ENCODE results near the gene LPP.

The LPP gene

GRCh38 chr3:188901671-188902287, 747.8 kb downstream of the LPP start:
- DNase-seq (ENCODE audit: low spot score), result no peak

DNA sequence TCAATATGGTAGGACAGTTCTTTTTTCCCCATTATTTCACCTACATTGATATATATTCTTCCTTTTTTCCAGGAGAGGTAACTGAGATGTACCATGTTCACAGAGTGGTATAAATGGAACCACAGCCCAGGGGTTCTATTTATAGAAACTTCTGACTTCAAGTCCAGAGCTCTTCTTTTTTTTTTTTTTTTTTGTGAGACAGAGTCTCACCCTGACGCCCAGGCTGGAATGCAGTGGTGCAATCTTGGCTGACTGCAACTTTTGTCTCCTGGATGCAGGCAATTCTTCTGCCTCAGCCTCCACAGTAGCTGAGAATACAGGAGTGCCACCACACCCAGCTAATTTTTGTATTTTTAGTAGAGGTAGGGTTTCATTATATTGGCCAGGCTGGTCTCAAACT, 750.7 kb downstream of the LPP start:
- DNase-seq (ENCODE audit: low spot score), result no peak

DNA sequence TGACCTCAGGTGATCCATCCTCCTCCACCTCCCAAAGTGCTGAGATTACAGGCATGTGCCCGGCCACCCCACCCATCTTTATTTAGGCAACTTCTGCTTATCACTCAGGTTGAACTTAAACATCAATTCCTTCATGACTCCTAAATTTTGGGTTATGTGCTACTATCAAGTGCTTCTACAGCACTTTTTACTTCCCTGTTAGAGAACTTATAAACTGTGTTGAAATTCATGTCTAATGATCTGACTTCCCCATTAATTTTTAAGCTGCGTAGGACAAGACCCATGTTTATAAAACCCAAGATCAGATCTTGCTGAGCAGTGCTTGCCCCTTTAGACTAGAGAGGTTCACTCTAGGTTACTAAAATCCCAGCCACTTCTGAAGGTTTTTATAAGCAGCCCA, 751.6 kb downstream of the LPP start:
- DNase-seq (ENCODE audit: low spot score), result no peak

DNA sequence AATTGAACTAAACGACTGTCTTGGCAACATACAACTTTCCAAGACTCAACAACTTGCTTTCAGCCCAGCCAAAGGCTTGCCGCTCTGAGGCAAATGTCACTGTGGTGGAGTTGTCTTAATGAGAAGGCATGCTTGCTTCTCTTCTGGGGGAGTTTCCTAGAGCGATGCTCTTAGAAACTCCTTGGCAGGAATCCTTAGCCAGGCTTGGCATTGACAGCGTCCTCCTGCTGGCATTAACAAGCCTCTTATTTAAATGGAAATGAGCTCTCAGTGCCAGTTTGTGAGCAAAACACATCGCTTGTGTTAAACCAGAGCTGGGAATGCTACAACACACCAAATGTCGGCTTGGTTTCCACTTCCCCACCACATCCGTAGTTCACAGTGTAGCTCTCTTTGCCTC, 752.3 kb downstream of the LPP start:
- DNase-seq (ENCODE audit: low spot score), result no peak

DNA sequence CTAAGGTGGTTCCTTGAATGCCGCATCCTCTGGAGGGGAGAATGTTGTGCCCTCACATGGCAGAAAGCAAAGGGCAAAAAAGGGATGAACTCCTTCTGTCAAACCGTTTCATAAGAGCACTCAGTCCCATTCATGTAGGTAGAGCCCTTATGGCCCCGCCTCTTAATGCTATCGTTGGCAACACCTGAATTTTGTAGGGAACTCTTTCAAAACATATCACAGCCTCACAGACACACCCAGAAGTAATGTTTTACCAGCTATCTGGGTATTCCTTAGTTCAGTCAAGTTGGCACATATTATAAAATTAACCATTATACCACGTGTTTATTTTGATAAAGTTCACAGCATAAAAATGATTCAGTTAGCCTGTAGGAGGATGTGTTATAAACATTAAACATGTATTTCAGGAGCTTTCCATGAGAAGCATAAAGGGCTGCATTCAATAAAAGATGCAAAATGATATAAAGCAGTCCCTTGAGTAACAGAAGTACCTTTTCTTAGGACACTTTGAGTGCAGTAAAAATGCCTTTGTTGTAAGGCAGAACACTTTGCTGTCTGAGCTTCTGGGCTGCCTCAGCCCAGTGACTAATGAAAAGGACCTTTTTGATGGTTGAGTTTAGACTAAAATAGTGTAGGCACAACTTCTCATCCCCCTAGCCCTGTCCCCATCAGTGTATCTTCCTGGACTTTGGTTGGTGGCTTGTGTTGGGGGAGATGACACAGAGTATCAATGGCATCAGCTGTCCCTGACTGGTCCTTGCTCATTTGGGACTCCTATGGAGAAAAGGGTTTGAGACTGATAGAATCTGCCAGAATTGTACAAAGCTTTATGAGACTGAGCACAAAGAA, 754.3 kb downstream of the LPP start:
- no peak for DNase-seq (ENCODE audit: low spot score)

- DNase-seq (ENCODE audit: low spot score), result peak; percentile 68
Observed at GRCh38 chr3:188911026-188911850, 757.3 kb downstream of the LPP start.

GRCh38 chr3:188913084-188913483, 759.1 kb downstream of the LPP start:
- DNase-seq (ENCODE audit: low spot score), result no peak

DNA sequence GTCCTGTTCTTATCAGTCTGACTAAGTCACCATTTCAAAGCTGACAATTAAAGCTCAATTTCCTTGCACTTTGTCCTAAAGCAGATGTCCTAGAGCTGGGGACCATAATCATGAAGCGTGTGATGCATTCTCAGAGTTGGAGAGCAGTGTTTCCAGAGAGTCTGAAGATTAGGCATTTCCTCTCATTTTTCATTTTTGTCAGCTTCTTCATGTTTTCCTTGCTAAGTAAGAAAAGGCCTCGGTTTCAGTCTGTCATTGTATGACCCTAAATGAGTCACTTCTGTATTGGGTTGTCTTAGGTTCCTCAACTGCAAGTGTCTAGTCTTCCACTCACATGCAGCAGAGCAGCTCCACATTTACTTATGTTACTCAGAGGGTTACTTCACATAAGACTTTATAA, 760.6 kb downstream of the LPP start:
- no peak for DNase-seq (ENCODE audit: low spot score)

- DNase-seq (ENCODE audit: low spot score), result no peak
Observed at GRCh38 chr3:188915127-188915526, 761.2 kb downstream of the LPP start.

GRCh38 chr3:188916934-188917401, 763.0 kb downstream of the LPP start:
- DNase-seq (ENCODE audit: low spot score), result no peak

GRCh38 chr3:188918093-188918492, 764.1 kb downstream of the LPP start:
- DNase-seq (ENCODE audit: low spot score), result no peak

DNA sequence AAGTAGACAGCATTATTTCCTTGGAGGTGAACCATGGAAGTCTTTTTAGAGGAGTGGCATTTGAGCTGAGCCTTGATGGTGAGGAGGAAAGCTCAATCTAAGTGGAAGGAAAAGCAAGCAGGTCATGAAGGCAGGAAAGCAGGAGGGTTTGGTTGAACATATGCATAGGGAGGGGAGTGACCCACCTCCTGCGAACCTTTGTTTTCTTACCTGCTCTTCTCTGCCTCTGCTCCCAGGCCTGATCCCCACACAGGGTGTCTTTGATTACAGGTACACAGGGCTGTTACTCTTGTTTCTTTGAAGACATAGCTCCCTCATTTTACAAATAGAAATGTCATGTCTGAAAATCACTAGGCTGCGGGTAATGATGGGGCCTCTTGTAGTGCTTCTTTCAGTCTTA, 769.7 kb downstream of the LPP start:
- no peak for DNase-seq (ENCODE audit: low spot score)

GRCh38 chr3:188925376-188925775, 771.4 kb downstream of the LPP start:
- no peak for DNase-seq (ENCODE audit: low spot score)

DNA sequence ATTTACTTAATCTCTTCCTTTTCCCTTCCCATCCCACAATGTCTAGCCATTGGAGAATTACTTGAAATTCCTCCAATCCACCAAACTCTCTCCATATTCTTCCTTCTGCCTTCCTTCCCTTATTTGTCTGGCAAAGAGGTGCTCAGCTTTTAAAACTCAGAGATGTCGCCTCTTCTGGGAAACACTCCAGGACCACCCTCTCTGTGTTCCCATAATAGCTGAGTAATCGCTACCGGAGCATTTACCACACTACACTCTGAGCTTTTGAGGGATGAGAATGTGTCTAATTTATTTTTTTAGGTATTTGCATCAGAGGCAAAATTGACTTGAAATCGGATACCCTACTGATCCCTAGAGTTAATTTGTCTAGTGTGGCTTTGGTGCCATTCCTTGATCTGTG, 772.2 kb downstream of the LPP start:
- no peak for DNase-seq (ENCODE audit: low spot score)

GRCh38 chr3:188926741-188927511, 773.0 kb downstream of the LPP start:
- DNase-seq (ENCODE audit: low spot score), result no peak

DNA sequence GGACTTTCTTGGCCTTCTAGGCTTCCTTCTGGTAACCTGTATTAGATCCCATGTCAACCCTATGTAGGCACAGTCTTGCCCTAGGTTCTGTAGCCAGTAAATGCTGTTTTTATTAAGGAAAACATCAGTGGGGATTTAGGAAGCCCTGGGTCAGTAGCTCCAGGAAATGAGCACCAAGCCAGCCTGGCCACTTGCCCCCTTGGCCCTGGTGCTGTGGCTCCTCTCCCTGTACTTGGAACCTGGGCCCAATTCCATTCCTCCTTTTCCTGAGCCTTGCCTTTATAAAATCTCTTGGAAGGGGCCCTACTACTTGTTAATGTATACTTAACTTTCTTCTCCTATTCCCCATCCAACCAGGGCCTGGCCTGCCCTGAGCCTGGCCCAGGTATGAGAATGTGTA, 774.0 kb downstream of the LPP start:
- DNase-seq (ENCODE audit: low spot score), result no peak

GRCh38 chr3:188929137-188929536, 775.2 kb downstream of the LPP start:
- DNase-seq (ENCODE audit: low spot score), result no peak

- DNase-seq (ENCODE audit: low spot score), result no peak
Observed at GRCh38 chr3:188931036-188931435, 777.1 kb downstream of the LPP start.

- peak; percentile 32 for DNase-seq (ENCODE audit: low spot score)
Observed at GRCh38 chr3:188931531-188931930, 777.6 kb downstream of the LPP start.

- DNase-seq (ENCODE audit: low spot score), result no peak
Observed at GRCh38 chr3:188934989-188935388, 781.0 kb downstream of the LPP start.

DNA sequence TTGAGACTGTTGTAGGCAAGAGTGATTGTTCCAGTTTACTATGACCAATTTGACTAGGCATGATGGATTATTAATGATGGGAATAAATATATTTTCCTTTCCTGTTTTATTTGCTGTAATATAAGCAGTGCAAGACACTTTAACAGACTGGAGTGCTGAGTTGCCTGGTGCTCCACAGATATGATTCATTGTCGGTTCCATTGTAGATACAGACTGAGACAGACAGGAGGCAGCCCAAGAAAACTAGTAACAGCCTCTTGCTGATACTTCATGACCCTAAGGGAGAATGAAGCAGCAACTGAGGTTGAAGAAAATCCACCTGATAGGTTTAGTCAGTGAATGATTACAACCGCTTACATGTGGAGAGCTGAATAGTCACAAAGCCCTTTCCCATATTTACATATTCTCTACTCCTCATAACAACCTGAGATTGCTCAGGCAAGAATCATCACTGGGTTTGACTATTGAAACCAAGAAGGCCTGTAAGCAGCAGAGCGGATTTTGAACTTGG, 782.7 kb downstream of the LPP start:
- no peak for DNase-seq (ENCODE audit: low spot score)
